Stomach (tissue), 4 donors: ENCODE results near the gene ANKRD53.

ENCODE experiments used
- EP300 ChIP-seq: sonication (generic); formaldehyde crosslinking; IDR thresholded peaks from one replicate; pipeline ENCODE4 v1.6.1; 2017; ENCODE audit warnings: antibody characterized with exemption
- POLR2A ChIP-seq, 4 donors: fragments of 450-650 bp; IDR thresholded peaks; one replicate each; pipeline ENCODE4 v1.6.1; 2016; ENCODE audit warnings: antibody characterized with exemption in 4 of 4, control low read depth in 2 of 4, mild to moderate bottlenecking in 1 of 4, moderate library complexity in 1 of 4
- TF ChIP-seq, protein P1 (sequence below), 7 experiments: fragments of 450-650 bp in 4 of 7; fragments of 200-600 bp in 3 of 7; sonication (generic) in 3 of 7; IDR thresholded peaks; one replicate each; pipeline ENCODE4 v1.5.1; 2016 to 2019; ENCODE audit warnings: antibody characterized with exemption in 7 of 7, control low read depth in 2 of 7, mild to moderate bottlenecking in 1 of 7

DNA sequence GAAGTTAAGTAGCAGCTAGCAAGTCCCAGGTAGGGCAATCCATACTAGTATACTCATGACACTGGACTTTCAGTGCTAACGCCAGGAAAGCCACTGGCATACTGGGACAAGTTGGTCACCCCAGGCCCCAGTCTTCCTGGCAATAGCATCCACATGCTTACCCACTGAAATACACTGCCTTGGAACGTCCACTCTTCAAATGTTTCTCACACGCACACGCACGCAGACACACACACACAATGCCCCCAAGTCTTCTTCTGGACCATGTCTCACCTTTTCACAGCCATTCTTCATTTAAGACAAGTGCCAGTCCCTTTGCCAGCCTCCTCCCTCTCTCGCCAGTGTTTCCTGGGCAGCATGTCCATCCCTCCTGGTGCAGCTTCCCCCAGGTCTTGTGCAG lies 25.0 kb downstream of the ANKRD53 start:
- TF ChIP-seq, protein P1, sequence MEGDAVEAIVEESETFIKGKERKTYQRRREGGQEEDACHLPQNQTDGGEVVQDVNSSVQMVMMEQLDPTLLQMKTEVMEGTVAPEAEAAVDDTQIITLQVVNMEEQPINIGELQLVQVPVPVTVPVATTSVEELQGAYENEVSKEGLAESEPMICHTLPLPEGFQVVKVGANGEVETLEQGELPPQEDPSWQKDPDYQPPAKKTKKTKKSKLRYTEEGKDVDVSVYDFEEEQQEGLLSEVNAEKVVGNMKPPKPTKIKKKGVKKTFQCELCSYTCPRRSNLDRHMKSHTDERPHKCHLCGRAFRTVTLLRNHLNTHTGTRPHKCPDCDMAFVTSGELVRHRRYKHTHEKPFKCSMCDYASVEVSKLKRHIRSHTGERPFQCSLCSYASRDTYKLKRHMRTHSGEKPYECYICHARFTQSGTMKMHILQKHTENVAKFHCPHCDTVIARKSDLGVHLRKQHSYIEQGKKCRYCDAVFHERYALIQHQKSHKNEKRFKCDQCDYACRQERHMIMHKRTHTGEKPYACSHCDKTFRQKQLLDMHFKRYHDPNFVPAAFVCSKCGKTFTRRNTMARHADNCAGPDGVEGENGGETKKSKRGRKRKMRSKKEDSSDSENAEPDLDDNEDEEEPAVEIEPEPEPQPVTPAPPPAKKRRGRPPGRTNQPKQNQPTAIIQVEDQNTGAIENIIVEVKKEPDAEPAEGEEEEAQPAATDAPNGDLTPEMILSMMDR (IDR thresholded peaks at IDR 0.05) = no peak
- TF ChIP-seq EP300 (no peak), POLR2A (IDR thresholded peaks at IDR 0.05) (no peak)
